GM19351 (cell line): ENCODE measurements around the gene ADGRG1.
A peak's percentile ranks its signal among the peaks of the same experiment; 100 is the strongest.
"Not testable (repeated sequence)": the region's sequence is repeated elsewhere in the genome, so short reads cannot be mapped to it uniquely, and the experiment has no call there.

Experiments
- ATAC-seq: cut with Tn5 transposase; IDR thresholded peaks from one replicate; pipeline ENCODE4 v1.9.1; 2021; ENCODE audit warnings: mild to moderate bottlenecking, moderate library complexity; ENCODE audit not compliant: unreplicated experiment

Gene ADGRG1

DNA sequence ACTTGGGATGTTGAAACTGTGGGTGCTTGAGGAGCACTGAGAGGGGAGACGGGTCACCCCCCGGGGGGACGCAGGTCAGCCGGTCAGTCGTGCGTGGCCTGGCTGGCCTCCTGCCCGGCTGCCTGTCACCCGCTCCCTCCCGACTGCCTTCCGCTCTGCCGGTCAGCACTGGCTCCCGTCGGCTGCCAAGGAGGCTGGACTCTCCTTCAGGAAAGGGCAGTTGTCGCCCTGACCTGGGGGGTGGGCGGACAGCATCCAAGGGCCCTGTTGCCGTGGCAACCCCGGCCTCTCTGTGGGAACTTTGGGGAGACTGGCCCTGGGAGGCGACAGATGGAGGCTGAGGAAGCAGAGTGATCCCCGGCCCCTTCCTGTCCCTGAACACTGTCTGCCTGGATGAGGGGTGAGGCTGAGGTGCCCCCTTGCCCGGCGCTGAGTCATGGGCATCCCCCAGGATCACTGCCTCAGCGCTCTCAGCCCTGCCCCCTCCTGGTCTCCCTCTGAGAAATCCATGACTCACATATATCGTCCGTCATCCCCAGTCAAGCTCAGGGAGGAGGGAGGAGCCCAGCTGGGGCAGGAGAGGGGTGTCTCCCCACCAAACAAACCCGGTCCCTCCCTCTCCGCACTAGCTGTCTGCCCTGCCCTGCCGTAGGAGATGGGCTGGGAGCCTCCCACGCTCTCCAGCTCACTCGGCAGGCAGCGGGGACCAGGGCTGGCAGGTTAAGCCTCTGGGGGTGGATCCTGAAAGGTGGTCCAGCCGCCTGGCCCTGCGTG is at the start of gene ADGRG1:
Gene ADGRG1, plus strand, starts transcription at position 623 of the 774 bp plus-strand sequence. CDS start 21,658 bp downstream, outside the sequence.
- ATAC-seq: no peak

DNA sequence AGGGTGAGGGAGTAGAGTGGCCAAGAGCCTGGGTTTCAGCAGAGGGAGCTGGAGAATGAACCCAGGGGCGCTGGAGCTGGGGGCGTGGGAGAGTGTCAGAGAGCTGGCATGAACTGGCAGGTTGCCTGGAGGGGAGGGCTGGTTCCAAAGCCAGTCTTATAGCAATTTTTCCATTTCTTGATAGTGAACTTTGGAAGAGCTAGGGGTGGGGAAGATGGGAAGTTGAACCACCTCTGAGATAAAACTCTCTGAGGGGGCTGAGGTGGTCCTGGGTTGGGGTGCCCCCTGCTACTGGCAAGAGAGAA is 49.1 kb upstream of the ADGRG1 start:
- no peak for ATAC-seq

DNA sequence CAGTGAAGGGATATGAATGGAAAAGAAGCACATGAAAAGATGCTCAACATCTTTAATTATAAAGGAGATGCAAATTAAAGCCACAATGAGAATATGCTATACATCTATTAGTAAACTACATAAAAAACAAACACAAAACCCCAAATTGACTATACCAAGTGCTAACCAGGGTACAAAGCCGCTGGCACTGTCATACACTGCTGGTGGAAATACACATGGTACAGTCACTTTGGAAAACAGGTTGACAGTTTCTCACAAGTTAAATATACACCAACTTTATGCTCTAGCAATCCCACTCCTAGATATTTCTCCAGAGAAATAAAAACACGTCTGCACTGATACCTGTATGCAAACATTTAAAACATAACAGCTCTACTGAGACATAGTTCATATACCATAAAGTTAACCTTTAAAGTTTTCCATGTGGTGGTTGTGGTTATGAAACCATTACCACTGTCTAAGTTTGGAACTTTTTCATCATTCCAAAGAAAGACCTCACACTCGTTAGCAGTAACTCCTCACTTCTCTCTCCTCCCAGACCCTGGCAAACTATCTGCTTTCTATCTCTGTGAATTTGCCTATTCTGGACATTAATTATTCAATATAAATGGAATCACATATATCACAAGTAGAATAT is 43.3 kb upstream of the ADGRG1 start:
- no peak for ATAC-seq

DNA sequence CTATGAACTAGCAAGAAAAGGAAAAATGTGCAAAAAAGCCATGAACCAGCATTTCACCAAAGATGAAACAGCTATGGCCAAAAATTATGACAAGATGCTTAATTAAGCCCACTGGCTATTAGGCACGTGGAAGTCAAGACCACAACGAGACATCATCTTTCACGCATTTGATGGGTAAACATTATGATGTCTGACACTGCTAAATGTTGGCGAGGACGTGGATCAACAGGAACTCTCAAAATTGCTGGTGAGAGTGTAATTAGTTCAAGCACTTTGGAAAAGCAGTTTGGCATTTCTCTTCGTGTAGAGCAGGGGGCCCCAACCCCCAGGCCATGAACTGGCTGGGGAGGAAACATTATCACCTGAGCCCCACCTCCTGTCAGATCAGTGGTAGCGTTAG is 39.6 kb upstream of the ADGRG1 start:
- ATAC-seq: no peak

DNA sequence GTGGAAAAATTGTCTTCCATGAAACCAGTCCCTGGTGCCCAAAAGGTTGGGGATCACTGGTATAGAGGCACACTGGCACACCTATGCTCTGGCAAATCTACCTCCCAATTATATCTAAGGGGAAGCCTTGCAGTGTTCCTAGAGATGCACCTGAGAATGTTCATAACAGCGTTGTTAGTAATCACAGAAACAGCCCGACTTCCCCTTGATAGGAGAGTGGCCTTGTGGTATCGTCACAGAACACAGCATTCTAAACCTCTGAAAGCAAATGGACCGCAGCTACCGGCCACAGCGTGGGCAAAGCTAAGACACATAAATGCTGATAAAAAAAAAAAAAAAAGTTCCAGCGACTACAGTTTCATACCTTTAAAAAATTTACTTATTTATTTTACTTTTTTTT is 39.1 kb upstream of the ADGRG1 start:
- ATAC-seq: no peak

- no peak for ATAC-seq
Observed at GRCh38 chr16:57590654-57591085, 37.8 kb upstream of the ADGRG1 start.

DNA sequence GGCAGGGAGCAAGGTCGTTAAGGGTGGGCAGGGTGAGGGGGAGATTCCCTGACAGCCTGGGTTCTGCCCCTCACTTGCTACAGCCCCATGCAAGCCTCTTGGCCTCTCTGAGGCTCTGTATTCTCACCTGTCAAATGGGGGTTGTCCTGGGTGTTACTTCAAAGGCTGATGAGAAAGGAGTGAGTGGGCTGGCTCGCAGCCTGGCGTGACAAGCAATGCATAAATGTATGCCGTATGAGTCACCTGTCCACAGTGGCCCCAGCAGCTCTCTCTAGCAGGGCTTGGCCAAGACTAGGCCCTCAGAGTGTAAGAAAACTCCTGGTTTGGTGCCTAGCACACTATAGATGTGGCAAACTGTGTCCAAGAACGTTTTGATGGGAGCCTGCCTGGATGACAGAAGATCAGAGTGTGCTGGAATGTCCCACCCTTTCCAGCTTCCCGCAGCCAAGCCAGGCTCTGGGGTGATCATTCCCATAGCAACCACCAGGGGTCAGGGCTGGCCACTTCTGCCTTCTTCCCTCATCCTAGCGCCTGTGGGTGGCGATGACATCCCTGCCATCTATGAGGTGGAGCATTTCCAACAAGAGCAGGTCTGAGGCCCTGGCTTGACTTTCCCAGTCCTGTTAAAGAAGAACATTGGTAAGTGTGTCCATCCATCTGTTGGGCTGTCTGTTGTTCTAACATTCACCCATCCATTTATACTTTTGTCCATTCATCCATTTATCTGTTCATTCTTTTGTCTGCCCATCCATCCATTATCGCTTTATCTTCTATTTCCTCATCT is 37.2 kb upstream of the ADGRG1 start:
- ATAC-seq: peak; percentile 88

GRCh38 chr16:57591870-57592485 is 36.5 kb upstream of the ADGRG1 start:
- ATAC-seq: no peak

DNA sequence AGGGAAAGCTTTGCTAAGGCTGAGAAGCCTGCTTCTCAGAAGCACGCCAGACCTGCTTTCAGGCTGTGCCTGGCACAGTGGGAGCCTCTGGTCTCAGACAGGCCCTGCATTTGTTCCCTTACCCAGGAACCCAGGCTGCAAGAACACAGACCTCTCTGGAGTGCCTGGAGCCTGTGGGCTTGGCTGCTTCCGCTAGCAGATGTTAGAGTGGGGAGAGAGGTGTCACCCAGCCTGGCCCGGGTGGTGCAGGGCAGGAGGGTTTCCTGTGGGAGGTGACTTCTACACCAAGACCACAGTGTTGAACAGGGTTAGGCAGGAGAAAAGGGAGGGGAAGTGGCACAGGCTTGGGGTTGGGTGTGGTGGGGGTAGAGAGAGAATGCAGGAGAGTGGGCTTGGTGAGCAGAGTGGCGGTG is 35.8 kb upstream of the ADGRG1 start:
- no peak for ATAC-seq

- ATAC-seq: no peak
Observed at GRCh38 chr16:57593021-57593420, 35.4 kb upstream of the ADGRG1 start.

- no peak for ATAC-seq
Observed at GRCh38 chr16:57593990-57594389, 34.4 kb upstream of the ADGRG1 start.

DNA sequence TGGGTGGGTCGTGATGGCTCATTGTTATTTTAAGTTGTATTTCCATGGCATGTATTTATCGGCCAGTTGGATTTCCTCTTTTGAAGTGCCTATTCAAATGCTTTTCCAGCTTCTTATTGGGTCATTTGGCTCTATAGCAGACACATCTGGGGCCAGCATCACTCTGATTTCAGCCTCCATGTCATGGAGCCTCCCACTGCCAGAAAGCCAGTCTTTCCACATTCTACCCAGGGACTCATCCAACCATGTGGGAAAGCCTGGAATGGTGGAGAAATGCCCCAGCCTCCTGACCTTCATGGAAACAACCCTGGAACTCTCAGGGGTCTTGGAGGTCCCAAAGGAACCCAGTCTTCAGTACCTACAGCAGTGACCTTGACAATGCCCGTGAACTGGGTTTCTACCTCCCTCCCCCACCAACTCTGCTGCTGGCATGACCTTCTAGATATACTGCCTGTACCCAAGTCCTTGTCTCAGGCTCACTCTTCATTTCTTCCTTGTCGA is 33.8 kb upstream of the ADGRG1 start:
- no peak for ATAC-seq

GRCh38 chr16:57596234-57596633 is 32.2 kb upstream of the ADGRG1 start:
- not testable (repeated sequence) for ATAC-seq

DNA sequence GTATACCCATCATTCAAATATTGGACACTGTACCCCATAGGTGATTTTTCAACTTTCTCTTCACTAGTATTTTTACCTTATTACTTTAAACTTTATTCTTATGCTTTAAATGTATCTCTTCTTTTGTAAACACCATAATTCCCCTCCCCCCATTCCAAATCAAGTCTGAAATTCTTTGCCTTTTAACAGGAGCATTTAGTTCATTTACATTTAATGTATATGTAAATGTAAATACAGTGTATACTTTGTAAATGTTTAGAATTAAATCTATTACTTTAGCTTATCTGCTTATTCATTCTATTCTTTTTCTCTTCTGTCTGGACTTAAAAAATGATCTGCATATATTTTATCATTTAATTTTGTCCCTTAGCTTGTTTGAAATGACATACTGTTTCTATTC is 30.0 kb upstream of the ADGRG1 start:
- ATAC-seq: no peak

- no peak for ATAC-seq
Observed at GRCh38 chr16:57600048-57600835, 28.2 kb upstream of the ADGRG1 start.

DNA sequence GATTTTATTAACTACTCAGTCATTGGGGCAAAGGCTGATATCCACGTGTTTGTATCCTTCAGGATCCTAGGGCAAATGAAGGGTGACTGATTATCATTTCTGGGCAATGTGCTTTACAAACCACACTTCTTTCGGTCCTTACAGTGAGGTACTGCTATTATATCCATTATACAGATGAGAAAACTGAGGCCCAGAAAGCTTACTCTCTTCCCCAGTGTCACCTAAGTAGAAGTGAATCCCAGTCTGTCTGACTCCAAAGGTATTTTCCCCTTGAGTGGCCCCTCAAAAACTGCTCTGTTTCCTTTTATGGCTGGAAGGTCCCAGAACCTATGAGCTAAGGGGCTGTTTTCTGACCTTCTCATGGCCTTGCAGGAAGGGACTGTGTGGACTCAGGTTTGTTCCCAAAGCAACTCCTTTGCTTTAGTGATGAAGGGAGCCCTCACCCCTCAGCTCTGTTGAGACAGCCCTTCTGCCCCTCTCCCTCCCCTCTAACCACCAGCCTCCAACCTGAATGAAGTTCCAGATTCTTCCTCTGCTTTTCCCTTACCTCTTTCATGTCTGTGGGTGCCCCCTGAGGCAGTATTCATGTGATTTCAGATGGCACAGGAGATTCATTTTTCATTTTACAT is 27.4 kb upstream of the ADGRG1 start:
- no peak for ATAC-seq

DNA sequence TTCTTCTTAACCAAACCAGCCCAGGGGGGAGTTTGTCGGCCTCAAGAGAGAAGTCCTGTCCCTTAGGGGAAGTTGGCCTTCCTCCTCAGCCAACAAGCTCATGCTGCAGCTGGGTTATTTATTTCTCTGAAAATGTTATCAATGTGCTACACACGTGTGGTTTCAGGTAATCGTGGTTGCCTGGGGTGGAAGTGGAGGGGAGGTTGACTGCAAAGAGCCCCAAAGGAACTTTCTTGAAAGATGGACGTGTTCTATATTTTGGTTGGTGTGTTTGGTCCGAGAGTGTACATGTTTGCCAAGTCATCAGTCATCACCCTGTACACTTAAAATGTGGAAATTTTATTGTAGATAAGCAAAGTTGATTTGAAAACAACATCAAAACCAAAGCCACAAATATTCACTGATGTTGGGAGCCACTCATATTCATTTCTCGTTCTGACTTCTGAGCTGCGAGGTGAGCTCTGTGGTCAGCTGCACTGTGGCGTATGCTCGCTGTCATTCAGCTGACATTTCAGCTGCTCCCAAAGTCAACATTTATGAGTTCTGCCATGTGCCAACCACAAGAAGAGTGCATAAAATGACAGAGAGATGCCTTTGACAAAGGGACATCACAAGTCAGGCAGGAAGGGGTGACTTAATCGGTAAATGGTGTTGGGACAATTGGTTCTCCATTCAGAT is 26.5 kb upstream of the ADGRG1 start:
- ATAC-seq: peak; percentile 80

GRCh38 chr16:57603115-57604024 is 25.1 kb upstream of the ADGRG1 start:
- ATAC-seq: no peak
